Activated T-cell treated with anti-CD3 and anti-CD28 coated beads for 48 hours (primary cell): ENCODE measurements around the gene ZNF764.
A peak's percentile ranks its signal among the peaks of the same experiment; 100 is the strongest.
"Not testable (repeated sequence)": the region's sequence is repeated elsewhere in the genome, so short reads cannot be mapped to it uniquely, and the experiment has no call there.

ENCODE experiments used
- DNase-seq: peaks from one replicate; pipeline ENCODE4 v3.0.0-alpha.2; 2020; ENCODE audit warnings: low read depth

The ZNF764 gene

GRCh38 chr16:30548416-30549253, 9.5 kb downstream of the ZNF764 start:
- no peak for DNase-seq

- no peak for DNase-seq
Observed at GRCh38 chr16:30546115-30546514, 12.1 kb downstream of the ZNF764 start.

- no peak for DNase-seq
Observed at GRCh38 chr16:30543067-30543466, 15.1 kb downstream of the ZNF764 start.

GRCh38 chr16:30541502-30542329, 16.5 kb downstream of the ZNF764 start:
- no peak for DNase-seq

GRCh38 chr16:30540916-30541464, 17.2 kb downstream of the ZNF764 start:
- DNase-seq: not testable (repeated sequence)

GRCh38 chr16:30539986-30540526, 18.1 kb downstream of the ZNF764 start:
- not testable (repeated sequence) for DNase-seq

- no peak for DNase-seq
Observed at GRCh38 chr16:30539000-30539964, 18.9 kb downstream of the ZNF764 start.

GRCh38 chr16:30536391-30537024, 21.7 kb downstream of the ZNF764 start:
- not testable (repeated sequence) for DNase-seq

- DNase-seq: peak; percentile 59
Observed at GRCh38 chr16:30535777-30536190, 22.4 kb downstream of the ZNF764 start.

- DNase-seq: no peak
Observed at GRCh38 chr16:30535106-30535776, 22.9 kb downstream of the ZNF764 start.

GRCh38 chr16:30534368-30535105, 23.6 kb downstream of the ZNF764 start, which contains the start of gene ZNF747:
TSS of gene ZNF747 (minus strand) at chr16:30534858. CDS start at chr16:30534679, 179 bp downstream.
- DNase-seq: peak; percentile 88

GRCh38 chr16:30533748-30534367, 24.3 kb downstream of the ZNF764 start:
- DNase-seq: no peak

- DNase-seq: no peak
Observed at GRCh38 chr16:30533146-30533522, 25.0 kb downstream of the ZNF764 start.

- DNase-seq: no peak
Observed at GRCh38 chr16:30532285-30533145, 25.7 kb downstream of the ZNF764 start.

- no peak for DNase-seq
Observed at GRCh38 chr16:30530163-30531037, 27.8 kb downstream of the ZNF764 start.

GRCh38 chr16:30528799-30529457, 29.2 kb downstream of the ZNF764 start:
- no peak for DNase-seq
